Muscle of back (tissue), 13 donors: ENCODE measurements around the gene CELSR1. TPM values are rescaled to one million over a fixed set of nuclear protein-coding genes. Genes with fewer than 3 reads are reported as not detected.

Experiments used
- DNase-seq, 3 donors: peaks; one replicate each; pipeline versions ENCODE4 v3.0.0 to v3.0.0-alpha.2; 2013
- long read RNA-seq, 9 donors: transcript quantifications; one replicate each; lab custom pipeline, GENCODE V29; 2026
- polyA plus RNA-seq, 10 donors: library from polyadenylated mRNA; unstranded; fragments of 120-200 nt; gene quantifications; one replicate each; pipeline ENCODE4 v1.2.1, GENCODE V29; 2013; ENCODE audit not compliant: insufficient read length in 10 of 10

Gene CELSR1
- 1 to 10 TPM; 1.7 to 9.8 (median 3.3) TPM for polyA plus RNA-seq
- long read RNA-seq, donor 1: 0 reads
- long read RNA-seq, donor 2: 0 reads
- long read RNA-seq, donor 3: 0 reads
- long read RNA-seq, donor 4: 0 reads
- long read RNA-seq, donor 5: 0 reads
- long read RNA-seq, donor 6: 0 reads
- long read RNA-seq, donor 7: 0 reads
- long read RNA-seq, donor 8: 0 reads
- long read RNA-seq, donor 9: 0 reads

- peak in 1 of 3 donors; percentile 43 for DNase-seq
Measured at GRCh38 chr22:46537225-46537945, at the start of gene CELSR1. Gene CELSR1, minus strand, starts transcription at chr22:46537620. Its CDS starts 450 bp downstream, at chr22:46537170.

GRCh38 chr22:46587061-46587460, 49.6 kb upstream of the CELSR1 start:
- no peak for DNase-seq

- DNase-seq: no peak
Measured at GRCh38 chr22:46586531-46587011, 49.2 kb upstream of the CELSR1 start.

- no peak for DNase-seq
Measured at GRCh38 chr22:46586123-46586519, 48.7 kb upstream of the CELSR1 start.

- no peak for DNase-seq
Measured at GRCh38 chr22:46585340-46586122, 48.1 kb upstream of the CELSR1 start.

- no peak for DNase-seq
Measured at GRCh38 chr22:46584081-46584921, 46.9 kb upstream of the CELSR1 start.

- no peak for DNase-seq
Measured at GRCh38 chr22:46583571-46583970, 46.2 kb upstream of the CELSR1 start.

GRCh38 chr22:46582281-46582933, 45.0 kb upstream of the CELSR1 start:
- DNase-seq: no peak

- no peak for DNase-seq
Measured at GRCh38 chr22:46581538-46582244, 44.3 kb upstream of the CELSR1 start.

GRCh38 chr22:46580940-46581537, 43.6 kb upstream of the CELSR1 start:
- DNase-seq: no peak

GRCh38 chr22:46579751-46580449, 42.5 kb upstream of the CELSR1 start:
- DNase-seq: no peak

GRCh38 chr22:46578824-46579561, 41.6 kb upstream of the CELSR1 start:
- DNase-seq: peak in 1 of 3 donors; percentile 58

- DNase-seq: no peak
Measured at GRCh38 chr22:46578251-46578823, 40.9 kb upstream of the CELSR1 start.

GRCh38 chr22:46577368-46578249, 40.2 kb upstream of the CELSR1 start:
- DNase-seq: no peak

- peak; percentile 53 to 69 (median 65) for DNase-seq
Measured at GRCh38 chr22:46576556-46577367, 39.3 kb upstream of the CELSR1 start.

GRCh38 chr22:46575911-46576555, 38.6 kb upstream of the CELSR1 start:
- no peak for DNase-seq
